ENCODE measurements around the gene CARS2. TPM values are rescaled to one million over a fixed set of nuclear protein-coding genes. Genes with fewer than 3 reads are reported as not detected.
"Not testable (repeated sequence)": the region's sequence is repeated elsewhere in the genome, so short reads cannot be mapped to it uniquely, and the experiment has no call there.

CARS2 gene, protein sequence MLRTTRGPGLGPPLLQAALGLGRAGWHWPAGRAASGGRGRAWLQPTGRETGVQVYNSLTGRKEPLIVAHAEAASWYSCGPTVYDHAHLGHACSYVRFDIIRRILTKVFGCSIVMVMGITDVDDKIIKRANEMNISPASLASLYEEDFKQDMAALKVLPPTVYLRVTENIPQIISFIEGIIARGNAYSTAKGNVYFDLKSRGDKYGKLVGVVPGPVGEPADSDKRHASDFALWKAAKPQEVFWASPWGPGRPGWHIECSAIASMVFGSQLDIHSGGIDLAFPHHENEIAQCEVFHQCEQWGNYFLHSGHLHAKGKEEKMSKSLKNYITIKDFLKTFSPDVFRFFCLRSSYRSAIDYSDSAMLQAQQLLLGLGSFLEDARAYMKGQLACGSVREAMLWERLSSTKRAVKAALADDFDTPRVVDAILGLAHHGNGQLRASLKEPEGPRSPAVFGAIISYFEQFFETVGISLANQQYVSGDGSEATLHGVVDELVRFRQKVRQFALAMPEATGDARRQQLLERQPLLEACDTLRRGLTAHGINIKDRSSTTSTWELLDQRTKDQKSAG
- total RNA-seq = 66.5 TPM

DNA sequence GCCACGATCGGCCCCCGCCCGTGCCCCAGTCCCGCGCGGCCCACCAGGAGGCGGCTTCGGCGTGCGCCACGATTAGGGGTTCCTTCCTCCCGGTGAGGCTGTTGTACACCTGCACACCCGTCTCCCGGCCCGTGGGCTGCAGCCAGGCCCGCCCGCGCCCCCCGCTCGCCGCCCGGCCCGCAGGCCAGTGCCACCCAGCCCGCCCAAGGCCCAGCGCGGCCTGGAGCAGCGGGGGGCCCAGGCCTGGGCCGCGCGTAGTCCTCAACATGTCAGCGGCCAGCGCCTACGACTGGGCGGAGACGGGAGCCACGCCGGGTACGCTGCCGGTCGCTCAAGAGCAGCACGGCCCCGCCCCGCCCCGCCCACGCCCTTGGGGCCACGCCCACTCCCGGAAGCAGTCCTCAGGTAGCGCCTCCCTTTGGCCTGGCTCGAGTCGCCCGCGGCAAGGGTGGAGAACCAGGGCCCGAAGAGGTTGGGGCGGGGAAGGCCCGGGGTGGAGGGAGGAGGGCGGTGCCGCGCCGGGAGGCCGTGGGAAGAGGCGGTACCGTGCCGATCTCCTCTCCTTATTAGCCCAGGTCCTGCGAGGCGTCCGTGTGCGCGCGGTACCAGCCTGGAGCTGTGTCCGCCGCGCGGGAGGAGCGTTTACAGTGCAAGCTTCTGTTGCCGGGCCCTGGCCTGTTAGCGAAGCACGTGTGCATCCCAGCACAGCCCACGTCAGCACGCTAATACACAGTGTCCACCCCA lies at the start of gene CARS2:
TSS of gene CARS2 (minus strand) at position 291 of the 744 bp plus-strand sequence. CDS start at position 268, 23 bp downstream.
- intact Hi-C loops (cut with DNase I) = loop anchor here (10.0 kb wide), 1 partner anchor 921 kb away; the partner anchor contains the start of gene IRS2
- peak; percentile 98 for ATAC-seq
- peak; percentile 96 for DNase-seq (ENCODE audit: low spot score)

DNA sequence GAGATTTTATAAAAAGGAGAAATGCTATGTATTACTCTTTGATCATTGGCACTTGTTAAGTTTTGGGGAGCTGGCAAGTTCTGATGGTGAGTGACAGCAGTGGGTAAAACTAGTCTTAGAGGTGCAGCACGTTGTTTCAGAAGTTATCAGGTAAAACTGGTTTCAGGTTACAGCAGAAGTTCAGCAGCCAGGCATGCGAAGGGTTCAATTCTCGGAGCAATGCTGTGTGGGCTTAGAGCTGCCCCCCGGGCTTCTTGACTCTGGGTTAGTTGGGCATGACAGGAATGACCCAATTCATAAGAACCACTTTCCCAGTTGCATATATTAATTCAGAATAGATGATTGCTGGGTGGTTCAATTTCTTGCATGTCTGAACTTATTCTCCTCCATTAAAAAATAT lies 42.4 kb upstream of the CARS2 start:
- ATAC-seq (no peak), DNase-seq (ENCODE audit: low spot score) (no peak)
- intact Hi-C loops (cut with DNase I) = no loop called here

DNA sequence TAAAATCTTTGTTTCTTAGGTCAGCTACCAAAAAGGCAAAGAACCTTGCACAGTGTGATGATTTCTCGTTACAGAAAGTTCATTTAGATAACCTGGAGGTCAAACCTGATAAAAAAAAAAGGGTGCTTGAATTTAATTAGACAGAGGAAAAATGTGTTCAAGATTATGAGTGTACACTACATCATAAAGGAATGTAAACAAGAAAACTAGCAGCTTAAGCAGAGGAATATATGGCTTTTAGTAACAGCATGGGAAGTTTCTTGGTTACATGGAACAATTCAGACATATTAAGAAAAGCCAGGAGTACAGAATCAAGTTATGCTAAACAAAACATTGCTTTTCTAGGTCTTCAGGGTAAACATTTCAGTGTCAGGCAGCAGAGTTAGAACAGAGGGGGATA lies 40.5 kb upstream of the CARS2 start:
- intact Hi-C loops (cut with DNase I) = no loop called here
- DNase-seq (ENCODE audit: low spot score) (no peak), ATAC-seq (no peak)

DNA sequence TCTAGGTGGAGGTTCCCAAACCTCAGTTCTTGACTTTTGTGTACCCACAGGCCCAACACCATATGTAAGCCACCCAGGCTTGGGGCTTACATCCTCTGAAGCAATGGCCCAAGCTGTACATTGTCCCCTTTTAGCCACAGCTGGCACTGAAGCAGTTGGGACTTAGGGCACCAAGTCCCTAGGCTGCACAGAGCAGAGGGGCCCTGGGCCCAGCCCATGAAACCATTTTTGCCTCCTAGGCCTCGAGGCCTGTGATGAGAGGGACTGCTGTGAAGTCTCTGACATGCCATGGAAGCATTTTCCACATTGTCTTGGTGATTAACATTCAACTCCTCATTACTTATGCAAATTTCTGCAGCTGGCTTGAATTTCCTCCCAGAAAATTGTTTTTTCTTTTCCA lies 37.8 kb upstream of the CARS2 start:
- DNase-seq (ENCODE audit: low spot score) (no peak), ATAC-seq (no peak)
- intact Hi-C loops (cut with DNase I) = no loop called here

DNA sequence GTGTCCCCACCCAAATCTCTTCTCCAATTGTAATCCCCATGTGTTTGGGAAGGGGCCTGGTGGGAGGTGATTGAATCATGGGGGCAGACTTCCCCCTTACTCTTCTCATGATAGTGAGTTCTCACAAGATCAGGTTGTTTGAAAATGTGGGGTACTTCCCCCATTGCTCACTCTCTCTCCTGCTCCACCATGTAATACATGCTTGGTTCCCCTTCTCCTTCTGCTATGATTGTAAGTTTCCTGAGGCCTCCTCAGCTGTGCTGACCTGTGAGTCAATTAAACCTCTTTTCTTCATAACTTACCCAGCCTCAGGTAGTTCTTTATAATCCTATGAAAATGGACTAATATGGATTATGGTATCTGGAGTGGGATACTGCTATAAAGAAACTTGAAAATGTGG lies 31.6 kb upstream of the CARS2 start:
- intact Hi-C loops (cut with DNase I) = no loop called here
- ATAC-seq (no peak), DNase-seq (ENCODE audit: low spot score) (no peak)

DNA sequence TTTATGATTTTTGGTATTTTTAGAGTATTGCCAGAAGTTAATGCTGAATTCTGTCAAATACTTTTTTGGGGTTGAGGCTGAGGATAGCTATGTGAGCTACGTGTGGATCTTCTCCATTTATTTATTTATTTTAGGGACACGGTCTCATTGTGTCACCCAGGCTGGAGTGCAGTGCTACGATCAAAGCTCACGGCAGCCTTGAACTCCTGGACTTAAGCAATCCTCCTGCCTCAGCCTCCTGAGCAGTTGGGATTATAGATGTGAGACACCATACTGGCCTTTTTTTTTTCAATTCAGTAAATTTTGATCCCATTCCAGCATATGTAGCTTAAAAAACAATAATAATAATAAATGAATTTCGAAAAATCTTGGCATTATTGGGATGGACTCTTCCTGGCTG lies 28.6 kb upstream of the CARS2 start:
- no peak for DNase-seq (ENCODE audit: low spot score)
- intact Hi-C loops (cut with DNase I) = no loop called here
- no peak for ATAC-seq

DNA sequence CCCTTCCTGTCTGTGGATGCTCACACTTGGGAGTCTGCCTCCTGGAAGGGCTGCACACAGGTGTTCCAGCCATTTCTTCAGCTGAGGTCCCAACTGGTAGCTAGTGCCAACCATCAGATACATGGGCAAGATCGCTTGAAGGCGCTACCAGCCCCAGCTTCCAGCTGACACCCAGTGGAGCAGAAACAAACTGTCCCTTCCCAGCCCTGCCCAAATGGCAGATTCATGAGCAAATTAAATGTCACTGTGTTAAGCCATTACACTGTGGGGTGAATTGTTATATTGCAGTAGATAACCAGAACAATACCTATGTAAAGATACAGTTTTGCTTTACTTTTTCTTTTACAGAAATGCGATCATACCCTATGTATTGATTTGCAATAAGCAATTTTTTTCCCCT lies 25.2 kb upstream of the CARS2 start:
- DNase-seq (ENCODE audit: low spot score) (no peak), ATAC-seq (no peak)
- intact Hi-C loops (cut with DNase I) = no loop called here

DNA sequence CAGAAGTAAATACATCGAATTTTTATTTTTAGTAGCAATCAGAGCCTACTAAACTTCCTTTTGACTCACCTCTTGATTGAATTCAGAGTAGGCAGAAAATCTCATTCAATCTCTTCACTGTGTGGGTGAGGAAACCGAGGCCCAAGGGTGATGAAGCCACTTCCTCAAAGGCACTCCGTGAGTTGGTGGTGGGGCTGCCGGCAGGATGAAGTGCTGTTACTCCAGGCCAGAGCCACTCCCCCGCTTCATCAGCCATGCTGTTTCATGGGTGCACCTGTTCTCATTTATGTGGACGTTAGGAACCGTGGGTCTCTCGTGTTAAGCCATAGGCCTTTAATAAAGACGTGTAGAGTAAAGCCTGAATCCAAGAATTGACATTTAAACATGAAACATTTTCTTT lies 20.8 kb upstream of the CARS2 start:
- ATAC-seq (no peak), DNase-seq (ENCODE audit: low spot score) (no peak)
- intact Hi-C loops (cut with DNase I) = no loop called here

DNA sequence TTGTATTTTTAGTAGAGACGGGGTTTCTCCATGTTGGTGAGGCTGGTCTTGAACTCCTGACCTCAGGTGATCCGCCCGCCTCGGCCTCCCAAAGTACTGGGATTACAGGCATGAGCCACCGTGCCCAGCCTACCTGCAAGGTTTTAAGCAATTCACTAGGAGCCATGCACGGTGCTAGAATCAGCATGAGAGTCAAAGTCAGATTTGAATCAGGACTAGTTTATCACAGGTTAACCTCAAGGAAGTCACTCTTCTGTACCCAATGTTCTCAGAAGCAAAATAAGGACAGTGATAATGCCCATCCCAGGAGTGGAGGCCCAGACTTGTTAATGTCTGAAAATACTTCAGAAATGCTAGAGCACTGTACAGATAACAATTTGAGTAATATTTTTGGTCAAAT lies 20.2 kb upstream of the CARS2 start:
- intact Hi-C loops (cut with DNase I); DNase-seq (ENCODE audit: low spot score); ATAC-seq: not testable (repeated sequence)

DNA sequence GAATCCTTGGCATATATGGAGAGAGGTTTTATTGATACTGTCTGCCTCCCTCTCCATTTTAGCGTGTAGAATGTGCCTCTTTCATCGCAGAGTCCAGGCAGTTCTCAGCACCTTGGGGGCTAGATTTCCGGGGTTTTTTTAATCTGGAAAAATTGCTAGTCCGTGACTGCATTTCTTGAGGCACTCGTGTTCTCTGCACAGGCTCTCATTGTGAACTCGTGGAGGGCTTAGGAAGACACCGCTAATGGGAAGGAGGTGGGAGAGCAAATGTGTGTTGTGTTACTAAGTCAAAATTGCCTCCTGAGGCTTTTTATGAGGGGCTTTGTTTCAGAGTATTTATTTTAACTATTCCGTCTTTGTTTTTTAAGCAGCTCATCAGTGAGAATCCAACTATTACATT lies 17.7 kb upstream of the CARS2 start:
- ATAC-seq (no peak), DNase-seq (ENCODE audit: low spot score) (no peak)
- intact Hi-C loops (cut with DNase I) = no loop called here

DNA sequence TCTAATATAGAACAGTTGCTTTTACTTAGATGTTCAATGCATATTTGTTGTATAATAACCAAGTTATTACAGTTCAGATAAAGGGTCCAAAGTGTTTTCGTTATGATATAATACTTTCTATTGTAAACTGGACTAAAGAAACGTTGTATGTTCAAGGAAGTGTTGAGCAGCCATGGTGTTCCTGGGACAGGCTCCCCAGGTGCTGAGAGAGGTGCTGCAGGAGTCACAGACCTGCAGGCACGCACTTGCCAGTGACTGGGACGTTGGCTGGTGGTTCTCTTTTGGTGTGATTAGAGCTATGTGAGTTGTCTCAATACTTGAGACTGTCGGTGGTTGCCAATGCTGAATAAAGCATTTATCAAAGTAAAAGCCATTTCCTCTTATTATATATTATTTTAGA lies 17.1 kb upstream of the CARS2 start:
- intact Hi-C loops (cut with DNase I) = no loop called here
- no peak for DNase-seq (ENCODE audit: low spot score)
- ATAC-seq = no peak

DNA sequence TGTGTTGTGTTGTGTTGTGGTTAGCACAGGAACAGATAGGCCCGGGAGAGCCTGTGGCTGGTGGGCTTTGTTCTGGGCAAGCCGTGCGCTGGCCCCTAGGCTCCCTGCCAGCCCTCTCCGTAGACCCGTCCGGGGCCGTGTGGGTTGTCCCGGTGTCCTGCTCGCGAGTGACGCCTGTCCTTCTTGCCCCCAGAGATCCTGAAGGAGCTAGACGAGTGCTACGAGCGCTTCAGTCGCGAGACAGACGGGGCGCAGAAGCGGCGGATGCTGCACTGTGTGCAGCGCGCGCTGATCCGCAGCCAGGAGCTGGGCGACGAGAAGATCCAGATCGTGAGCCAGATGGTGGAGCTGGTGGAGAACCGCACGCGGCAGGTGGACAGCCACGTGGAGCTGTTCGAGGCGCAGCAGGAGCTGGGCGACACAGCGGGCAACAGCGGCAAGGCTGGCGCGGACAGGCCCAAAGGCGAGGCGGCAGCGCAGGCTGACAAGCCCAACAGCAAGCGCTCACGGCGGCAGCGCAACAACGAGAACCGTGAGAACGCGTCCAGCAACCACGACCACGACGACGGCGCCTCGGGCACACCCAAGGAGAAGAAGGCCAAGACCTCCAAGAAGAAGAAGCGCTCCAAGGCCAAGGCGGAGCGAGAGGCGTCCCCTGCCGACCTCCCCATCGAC lies 13.3 kb upstream of the CARS2 start:
- ATAC-seq (no peak), DNase-seq (ENCODE audit: low spot score) (no peak)
- intact Hi-C loops (cut with DNase I) = no loop called here

DNA sequence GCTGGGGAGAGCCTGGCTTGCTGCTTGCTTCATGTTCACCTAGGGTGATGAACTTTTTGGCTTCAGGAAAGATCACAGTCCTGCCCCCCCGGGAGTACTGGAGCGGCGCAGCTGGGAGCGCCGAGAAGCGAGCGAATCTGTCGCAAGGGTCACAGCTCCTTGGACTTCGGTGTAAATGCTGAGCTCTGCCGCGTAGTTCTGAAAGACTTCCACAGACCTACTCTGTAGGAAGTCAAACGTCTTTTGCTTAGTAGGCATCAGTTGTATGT lies 10.3 kb upstream of the CARS2 start:
- no peak for DNase-seq (ENCODE audit: low spot score)
- ATAC-seq = no peak
- intact Hi-C loops (cut with DNase I) = no loop called here

DNA sequence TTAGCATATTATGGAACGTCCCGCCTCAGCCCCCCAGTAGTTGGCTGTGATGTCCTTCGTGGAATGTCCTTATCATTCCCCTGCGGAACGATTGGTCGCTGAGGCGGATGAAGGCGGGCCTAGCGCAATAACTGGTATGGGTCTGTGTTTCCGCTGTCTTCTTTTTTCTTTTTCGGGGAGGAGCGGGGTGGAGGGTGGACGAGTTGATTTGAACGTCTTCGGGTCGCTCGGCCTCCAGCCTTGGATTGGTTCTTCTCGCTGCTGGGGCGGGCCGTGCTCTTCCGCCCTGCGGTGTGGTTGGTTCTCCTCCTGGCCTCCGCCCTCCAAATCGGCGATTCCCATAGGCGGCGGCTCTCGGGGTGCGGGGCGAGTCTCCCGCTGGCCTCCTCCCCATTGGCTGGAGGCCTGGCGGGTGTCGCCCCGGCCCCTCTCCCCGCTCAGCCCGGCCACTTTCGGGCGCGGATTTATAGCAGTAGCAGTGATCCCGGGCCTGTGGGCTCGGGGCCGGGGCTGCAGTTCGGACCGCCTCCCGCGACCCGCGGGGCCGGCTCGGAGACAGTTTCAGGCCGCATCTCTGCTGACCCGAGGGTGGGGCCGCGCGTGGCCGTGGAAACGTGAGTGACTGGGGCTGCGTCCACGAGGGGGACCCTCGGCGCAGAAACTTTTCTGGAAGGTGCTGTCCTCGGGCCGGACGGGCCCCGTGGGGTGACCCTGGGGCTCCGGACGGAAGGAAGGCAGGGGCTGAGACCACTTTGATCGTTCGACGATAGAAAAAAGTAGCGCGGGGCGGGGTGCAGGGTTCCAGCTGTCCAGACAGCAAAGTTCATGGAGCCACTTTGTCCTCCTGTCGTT lies 9.7 kb upstream of the CARS2 start:
- intact Hi-C loops (cut with DNase I) = no loop called here
- DNase-seq (ENCODE audit: low spot score) = peak; percentile 97
- ATAC-seq = peak; percentile 86

DNA sequence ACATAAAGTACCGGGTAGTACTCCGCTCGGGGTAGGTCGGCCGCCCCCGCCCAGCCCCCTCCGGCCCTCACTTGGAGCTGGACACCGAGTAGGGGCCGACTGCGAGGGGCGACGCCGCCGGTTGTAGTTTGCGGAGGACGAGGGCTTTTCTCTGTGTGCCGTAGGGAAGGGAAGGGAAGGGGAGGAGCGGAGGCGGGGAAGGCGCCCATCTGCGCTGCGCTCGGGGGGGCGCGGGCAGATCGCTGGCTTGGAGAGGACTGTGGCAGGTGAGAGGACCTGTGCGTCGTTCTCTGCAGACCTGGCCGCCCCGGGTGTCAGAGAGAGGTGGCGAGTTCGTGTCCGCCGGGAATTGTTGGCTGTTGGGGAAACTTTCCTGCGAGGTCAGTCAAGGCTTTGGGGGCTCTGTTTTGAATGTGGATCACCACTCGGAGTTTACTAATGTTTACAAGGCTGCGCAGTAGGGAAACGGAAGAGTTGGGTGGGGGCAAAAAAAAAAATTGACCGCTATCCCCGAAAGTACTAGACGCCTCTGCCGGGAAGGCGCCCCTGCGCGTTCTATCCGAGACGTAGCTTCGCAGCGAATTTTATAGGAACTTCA lies 9.0 kb upstream of the CARS2 start:
- ATAC-seq = peak; percentile 19
- intact Hi-C loops (cut with DNase I) = no loop called here
- DNase-seq (ENCODE audit: low spot score) = peak; percentile 84

DNA sequence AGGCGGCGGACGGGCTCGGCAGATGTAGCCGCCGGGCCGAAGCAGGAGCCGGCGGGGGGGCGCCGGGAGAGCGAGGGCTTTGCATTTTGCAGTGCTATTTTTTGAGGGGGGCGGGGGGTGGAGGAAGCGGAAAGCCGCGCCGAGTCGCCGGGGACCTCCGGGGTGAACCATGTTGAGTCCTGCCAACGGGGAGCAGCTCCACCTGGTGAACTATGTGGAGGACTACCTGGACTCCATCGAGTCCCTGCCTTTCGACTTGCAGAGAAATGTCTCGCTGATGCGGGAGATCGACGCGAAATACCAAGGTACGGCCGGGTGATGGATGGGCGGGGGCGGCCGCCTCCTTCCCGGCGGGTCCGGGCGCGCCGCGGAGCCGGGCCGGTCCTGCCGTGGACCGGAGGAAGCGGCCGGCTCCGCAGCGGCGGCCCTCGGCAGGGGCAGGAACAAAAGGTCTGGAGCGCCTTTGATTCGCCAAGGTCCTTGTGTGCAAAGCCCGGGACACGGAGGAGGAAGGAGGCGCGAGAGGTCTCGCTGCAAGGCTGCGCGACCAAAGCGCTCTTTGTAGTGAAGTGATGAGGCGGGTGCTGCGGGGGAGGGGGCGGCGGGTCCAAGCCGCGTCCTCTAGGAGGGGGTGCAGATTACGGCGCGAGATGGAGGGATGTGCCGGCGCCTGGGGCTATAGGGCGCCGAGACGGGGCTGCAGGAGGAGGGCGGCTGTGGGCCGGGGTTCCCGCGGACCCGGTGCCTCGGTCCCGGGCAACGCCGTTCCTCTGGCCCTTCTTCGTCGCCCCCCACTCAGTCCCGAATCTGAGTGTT lies 8.3 kb upstream of the CARS2 start:
- intact Hi-C loops (cut with DNase I) = no loop called here
- no peak for ATAC-seq
- DNase-seq (ENCODE audit: low spot score) = peak; percentile 78

DNA sequence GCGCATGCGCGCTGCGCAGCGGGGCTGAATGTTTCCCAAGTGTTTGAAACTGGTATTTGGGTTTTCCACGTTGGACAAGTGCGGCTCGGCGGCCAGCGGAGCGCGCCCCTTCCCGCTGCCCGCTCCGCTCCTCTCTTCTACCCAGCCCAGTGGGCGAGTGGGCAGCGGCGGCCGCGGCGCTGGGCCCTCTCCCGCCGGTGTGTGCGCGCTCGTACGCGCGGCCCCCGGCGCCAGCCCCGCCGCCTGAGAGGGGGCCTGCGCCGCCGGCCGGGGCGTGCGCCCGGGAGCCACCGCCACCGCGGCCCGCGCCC lies 7.7 kb upstream of the CARS2 start, which contains the start of gene ING1:
TSS of gene ING1 (plus strand) at position 59 of the 311 bp plus-strand sequence. CDS start 450 bp downstream, outside the sequence.
- intact Hi-C loops (cut with DNase I) = no loop called here
- DNase-seq (ENCODE audit: low spot score) = no peak
- no peak for ATAC-seq

Data from sciatic nerve (tissue), 2 donors.